Measurements from ENCODE around the gene WNT9B. TPM values are rescaled to one million over a fixed set of nuclear protein-coding genes. Genes with fewer than 3 reads are reported as not detected.

WNT9B gene, protein sequence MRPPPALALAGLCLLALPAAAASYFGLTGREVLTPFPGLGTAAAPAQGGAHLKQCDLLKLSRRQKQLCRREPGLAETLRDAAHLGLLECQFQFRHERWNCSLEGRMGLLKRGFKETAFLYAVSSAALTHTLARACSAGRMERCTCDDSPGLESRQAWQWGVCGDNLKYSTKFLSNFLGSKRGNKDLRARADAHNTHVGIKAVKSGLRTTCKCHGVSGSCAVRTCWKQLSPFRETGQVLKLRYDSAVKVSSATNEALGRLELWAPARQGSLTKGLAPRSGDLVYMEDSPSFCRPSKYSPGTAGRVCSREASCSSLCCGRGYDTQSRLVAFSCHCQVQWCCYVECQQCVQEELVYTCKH
- total RNA-seq: not detected in 2 replicates
- 0.15 TPM for polyA plus RNA-seq (2012)

DNA sequence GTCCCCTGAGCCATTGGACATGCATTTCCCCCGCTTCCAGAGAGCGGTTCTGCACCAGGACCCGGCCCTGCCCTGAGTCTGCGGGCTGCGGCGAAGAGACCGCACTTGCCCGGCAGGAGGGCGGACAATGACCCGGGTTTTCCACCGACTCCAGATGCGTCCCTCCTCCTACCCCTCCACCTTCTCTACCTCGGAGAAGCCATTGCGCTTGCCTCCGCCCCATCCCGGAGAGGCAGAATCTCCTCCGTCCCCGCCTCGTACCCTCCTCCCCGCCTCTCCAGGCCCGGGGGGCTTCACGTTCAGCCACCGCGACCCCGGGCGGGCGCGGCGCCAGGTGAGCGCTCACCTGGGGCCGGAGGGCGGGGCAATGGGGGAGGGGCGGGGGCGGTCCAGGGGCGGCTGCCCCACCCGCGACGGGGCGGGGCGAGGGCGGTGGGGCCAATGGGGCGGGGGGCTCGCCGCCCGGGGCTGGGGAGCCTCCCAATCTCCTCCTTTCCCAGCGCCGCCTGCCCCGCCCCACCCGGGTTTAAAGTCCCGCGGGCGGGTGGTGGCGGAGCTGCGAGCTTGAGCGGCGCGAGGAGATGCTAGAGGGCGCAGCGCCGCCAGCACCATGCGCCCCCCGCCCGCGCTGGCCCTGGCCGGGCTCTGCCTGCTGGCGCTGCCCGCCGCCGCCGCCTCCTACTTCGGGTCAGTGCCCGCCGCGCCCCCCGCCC, at the start of gene WNT9B:
Gene WNT9B, plus strand, starts transcription at position 555 of the 713 bp plus-strand sequence. Its CDS starts 56 bp downstream, at position 611.
- no peak for DNase-seq (ENCODE audit: low read depth)

DNA sequence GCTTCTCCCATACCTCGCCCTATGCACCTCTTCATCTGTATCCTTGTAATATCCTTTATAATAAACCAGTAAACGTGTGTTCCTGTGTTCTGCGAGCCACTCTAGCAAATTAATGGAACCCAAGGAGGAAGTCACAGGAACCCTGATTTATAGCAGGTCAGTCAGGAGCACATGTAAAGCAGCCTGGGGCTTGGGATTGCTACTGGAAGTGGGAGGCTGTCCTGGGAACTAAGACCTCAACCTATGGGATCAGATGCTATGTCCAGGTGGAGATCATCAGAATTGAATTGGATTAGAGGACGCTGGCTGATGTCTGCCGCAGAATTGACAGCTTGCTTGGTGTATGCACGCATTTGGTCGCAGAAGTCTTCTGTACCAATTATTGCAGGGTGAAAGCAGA, 48.6 kb upstream of the WNT9B start:
- DNase-seq (ENCODE audit: low read depth): no peak

DNA sequence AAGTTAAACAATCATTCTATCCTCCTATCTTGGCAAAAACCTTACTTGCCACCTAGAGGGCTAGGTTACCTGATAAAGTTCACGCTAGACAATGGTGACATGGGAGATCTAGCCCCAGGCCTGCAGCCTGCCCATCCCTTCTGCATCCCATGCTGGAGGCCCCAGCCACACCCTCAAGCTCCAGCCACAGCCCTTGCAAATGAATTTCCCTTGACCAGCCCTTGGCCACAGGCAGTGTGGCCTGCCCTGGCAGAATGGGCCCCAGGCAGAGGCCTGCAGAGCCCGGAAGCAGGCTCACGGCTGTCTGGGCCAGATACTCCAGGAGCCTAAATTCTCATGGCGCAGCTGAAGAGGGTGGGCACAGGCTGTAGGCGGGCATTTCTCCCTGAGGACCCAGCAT, 47.8 kb upstream of the WNT9B start:
- DNase-seq (ENCODE audit: low read depth): peak; percentile 28

DNA sequence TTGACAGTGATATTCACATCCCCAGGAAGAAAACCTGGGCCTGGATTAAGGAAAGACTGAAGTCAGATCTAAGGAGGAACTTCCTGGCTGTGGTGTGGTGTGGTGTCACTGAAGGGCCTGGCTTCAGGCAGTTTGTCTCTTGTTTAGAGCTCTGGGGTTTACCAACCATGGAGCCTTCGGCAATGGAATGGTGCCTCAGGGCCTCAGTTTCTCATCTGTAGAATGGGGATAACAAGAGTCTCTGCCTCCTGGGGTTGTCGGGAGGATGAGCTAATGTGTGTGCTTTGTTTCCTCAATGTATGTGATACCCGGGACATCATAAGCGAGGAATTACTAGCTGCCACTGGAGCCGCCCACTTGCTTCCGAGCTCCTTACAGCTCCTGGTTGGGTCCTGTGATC, 45.6 kb upstream of the WNT9B start:
- DNase-seq (ENCODE audit: low read depth): no peak

DNA sequence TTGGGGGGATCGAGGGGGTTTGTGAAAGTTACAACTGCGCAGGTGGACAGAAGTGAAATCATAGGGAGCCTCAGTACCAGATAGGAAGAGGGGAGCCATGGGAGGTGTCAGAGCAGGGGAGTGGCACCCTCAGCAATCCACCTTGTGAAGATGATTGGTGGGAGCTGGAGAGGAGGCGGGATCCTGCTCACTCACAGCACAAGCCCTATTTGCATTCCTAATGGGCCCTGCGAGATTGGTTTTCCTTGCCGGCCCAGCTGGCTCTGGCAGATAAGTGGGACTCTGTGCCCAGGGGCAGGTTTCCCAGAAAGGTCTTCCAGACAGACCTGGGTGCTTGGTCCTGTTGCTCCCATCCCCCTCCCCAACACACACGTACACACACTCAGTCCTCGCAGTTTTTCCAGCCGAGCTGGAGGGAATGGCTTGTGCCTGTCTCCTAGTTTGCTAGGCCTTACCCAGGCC, 42.2 kb upstream of the WNT9B start:
- DNase-seq (ENCODE audit: low read depth): no peak

DNA sequence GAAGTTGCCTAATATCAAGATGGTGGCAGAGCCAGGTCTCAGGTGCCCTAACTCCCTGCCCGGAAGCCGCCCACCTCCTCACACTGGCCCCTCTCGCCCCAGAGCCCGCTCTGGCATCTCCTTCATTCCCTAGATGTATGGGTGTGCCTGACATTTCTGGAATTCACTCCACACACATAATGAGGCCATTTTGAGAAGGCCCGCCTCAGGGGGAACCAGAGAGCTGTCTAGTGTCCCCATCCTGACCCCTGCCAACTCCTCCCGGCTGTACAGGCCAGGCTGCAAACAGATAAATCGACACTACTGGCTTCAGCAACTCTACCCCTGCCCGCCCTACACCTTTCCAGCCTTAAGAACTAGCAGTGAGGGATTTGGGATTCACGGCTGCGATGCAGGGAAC, 40.5 kb upstream of the WNT9B start:
- no peak for DNase-seq (ENCODE audit: low read depth)

DNA sequence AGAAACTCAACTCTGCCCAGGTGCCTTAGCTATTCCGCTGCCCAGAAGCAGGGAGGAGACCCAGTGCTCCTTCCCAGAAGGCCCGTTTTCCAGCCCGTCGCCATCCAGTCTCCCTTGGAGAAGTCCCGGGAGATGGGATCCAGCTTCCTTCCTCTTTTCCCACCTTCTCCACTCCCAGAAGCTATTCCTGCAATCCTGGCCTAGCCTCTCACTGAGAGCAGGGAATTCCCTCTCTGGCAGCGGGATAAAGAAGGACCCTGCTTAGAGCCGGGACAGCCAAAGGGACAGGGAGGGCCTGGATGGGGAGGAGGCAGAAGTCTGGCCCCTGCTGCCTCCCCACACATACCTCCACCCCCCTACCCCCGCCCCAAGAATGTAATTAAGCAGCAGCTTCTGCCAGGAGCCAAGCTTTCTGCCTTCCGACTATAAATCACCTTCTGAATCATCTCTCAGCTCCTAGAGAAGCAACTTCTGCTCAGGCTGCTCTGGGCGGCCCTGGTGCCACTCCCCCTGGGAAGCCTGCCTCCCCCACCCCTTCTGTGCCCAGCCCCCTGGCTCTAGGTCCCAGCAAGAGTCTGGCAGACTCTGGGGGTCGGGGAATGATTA, 39.3 kb upstream of the WNT9B start:
- DNase-seq (ENCODE audit: low read depth): no peak

DNA sequence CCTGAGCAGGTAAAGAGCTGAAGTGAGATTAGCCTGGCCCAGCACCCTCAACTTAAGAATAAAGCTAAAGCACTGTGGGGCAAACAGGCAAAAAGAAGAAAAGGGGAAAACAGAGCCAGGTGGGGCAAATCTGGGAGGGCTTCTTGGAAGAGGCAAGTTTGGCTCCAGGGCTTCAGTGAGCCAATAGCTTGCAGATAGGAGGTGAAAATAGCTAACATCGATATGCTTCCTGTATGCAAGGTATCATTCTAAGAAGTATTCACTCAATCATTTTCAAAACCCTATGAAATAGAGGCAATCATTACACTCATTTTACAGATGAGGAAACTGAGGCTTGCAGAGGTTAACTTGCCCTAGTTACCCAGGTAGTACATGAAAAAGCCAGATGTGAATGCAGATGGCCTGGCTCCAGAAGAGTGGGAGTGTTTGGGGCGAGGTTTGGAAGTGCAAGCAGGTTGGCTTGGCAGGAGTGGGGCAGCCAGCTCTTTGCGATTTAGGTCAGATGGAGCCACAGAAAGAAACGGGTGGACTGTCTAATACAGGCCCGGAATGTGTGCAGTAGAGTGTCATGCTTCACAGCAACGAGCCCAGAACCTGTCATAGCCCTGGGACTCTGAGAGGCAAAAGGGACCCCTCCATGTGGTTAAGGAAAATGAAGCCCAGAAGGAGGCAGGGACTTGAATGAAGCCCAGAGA, 38.6 kb upstream of the WNT9B start:
- DNase-seq (ENCODE audit: low read depth): no peak

DNA sequence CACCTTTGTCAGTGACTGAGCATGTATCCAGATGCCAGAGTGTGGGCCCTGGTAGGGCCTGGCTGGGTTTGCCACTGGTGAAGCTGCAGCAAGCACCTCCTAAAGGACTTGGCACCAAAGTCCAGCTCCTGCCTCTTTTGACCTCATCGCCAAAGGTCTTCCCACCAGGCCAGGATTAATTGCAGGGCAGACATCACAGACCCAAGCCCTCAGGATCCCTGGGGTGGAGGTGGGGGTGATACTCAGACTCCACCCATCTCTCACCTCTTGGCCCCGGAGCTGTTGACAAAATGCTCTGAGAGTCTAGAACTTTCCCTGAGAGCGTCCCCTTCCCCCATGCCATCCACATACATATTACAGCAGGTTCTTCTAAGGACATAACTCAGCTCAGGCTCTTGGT, 37.5 kb upstream of the WNT9B start:
- DNase-seq (ENCODE audit: low read depth): no peak

DNA sequence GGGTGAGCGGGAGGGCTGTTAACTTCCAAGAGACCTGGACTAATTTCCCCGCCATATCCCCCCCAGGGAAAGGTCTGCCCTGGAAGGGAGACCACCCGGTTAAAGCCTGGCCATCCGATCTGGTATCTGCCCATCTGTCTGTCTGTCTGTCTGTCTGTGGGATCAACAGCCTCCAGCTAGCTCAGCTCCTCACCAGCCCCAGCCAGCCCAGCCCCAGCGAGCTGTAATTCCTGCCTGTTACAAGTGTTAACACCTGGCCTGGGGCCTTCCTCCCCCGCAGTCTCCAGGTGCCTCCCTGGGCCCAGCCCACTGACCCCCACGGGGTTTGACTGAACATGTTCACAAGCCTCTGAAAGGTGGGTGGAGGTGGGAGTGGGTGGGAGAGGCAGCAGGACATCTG, 36.9 kb upstream of the WNT9B start:
- no peak for DNase-seq (ENCODE audit: low read depth)

DNA sequence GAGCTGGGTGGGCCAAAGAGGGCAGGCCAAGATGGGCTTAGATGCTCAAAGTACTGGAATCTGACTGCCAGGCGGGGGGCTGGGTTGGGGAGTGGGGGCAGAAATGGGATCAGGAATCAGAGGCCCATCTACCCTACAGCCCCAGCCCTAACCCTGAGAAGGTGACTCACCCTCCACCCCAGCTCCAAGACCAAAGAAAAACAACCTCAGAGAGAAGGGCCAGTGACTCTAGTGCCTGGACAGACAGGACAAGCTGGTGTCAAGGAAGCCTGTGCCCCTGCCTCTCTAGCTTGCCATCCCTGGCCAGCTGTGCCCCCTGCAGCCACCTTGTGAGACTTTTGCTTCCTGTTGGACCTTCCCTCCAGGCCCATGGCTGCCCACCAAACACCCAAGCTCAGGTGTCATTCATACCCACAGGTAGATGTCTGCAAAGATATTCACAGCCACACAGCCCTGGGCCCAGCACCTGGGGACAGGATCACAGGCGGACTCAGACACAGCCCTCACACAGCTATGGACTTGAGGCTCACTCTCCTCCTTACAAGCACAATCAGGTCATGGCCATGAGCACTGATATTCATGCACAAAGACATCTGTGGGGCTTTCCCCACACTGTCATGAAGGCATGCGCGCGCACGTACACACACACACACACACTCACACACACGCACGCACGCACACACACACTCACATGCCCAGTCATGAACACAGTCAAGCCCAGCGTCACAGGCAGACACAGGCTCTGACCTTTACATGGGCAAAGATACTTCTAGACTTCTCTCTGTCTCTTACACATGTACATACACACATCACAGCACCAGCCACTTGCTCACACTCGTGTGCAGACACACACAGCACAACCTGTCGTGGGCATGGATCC, 35.7 kb upstream of the WNT9B start:
- DNase-seq (ENCODE audit: low read depth): no peak

DNA sequence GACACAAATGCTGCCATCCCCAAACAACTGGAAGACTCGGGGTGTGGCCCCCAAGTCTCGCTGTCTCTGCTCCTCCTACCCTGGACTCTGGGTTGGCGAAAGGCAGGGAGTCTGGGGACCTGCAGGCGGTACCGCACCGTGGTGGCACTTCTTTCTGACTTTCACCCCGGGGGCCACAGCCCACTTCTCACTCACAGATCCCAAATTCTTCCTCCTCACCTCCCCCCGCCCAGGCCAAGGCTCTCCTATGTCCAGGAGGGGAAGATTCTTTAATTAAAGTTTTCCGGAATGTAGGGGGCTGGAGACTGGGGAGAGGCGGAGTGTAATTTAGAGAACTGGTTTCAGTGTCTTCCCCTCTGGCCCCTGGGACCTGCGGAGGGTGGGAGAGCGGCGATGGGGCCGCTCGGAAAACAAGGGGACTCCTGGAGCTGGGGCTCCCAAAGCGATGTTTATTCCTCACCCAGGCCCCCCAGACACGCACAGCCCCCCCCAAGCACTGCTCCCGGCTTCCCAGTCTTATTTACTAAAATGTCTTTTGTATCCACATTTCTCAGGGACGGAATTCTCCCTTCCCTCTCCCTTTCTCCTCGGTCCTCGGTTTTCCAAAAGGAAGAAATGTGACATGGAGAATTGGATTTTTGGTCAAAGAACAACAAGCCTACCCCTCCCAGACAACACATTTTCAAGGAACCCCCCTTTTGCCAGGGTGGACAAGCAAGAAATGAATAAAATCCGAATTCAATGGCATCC, 34.1 kb upstream of the WNT9B start:
- no peak for DNase-seq (ENCODE audit: low read depth)

DNA sequence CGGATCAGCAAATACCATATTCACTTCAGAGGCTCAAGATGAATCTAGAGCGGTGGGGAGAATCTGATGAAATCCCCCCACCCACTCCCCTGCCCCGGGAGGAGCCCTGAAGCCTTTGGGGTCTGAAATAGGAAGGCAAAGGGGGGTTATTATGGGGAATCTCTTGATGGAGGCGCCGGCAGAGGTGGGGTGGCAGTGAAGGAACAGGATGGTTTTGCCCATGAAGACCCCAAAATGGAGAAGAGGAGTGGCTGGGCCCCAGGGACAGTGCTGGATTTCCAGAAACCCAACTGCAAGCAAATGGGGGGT, 33.5 kb upstream of the WNT9B start:
- DNase-seq (ENCODE audit: low read depth): no peak

DNA sequence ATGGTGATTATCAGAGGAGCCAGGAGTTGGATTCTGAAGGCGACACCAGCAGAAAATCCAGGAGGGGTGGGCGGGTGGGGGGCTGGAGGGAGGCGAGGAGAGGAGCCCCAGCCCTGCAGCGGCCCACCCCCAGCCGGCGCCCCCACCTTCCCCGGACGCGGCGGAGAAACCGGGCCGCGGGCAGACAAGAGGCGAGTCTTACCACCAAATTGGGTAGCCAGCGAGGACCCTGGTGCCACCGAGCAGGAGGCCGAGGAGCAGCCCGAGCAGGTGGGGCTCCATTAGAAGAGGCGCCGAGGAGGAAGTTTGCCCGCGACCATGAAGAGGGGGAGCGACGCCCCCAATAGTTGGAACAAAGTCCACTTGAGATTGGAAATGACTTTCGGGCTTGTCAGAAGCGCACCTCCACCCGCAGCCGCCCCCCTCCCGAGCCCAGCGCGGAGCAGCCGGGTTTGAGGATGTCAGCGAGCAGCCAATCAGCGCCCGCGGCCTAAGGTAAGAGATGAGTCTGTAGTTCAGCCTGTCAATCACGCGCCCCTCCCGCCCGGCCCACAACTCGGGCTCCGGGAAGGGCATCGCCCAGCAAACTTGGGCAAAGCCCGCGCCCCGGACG, 33.0 kb upstream of the WNT9B start, which contains the start of gene WNT3:
Gene WNT3, minus strand, starts transcription at position 377 of the 613 bp plus-strand sequence. Its CDS starts 95 bp downstream, at position 282.
- no peak for DNase-seq (ENCODE audit: low read depth)

DNA sequence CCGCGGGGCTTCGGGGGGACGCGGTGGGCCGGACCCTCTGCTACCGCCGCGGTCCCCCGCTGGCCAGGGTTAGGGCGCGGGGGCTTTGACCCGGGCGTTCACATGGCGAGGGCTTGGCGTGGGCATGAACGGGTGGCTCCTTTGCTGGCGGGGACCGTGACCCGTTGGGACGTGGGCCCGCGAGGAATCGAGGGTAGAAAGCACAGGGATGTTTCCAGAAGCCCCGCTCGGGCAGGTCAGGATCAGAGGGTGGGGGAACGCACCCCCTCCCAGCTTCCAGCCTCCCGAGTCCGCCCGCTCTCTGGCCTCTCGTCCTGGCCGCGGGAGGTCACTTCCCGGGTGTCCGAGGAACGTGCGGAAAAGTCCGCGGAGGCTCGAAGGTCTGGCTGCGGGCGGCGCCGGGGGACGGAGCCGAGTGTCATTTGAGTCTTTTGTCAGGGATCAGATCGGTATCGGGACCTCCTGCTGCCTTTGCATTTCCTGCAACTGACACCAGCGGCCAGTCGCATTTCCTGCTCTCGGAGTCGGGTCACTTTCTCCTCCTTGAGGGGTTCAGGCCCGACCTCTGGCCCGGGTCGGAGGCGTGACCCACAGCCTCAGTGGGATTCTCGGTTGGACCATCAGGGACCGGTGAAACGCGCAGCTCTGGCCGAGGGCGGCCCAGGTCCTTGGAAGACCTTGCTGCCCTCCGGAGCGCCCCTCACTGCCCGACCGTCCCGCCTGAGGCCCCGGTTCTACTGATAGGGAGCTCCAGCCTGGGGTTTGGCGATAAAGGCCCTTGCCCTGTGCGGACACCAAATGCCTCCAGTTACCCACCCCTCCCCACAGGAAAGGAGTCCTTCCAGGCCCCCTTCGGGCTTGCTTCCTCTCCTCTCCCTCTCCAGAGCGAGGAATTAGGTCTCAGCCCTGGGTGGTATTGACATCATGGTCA, 32.2 kb upstream of the WNT9B start:
- no peak for DNase-seq (ENCODE audit: low read depth)

DNA sequence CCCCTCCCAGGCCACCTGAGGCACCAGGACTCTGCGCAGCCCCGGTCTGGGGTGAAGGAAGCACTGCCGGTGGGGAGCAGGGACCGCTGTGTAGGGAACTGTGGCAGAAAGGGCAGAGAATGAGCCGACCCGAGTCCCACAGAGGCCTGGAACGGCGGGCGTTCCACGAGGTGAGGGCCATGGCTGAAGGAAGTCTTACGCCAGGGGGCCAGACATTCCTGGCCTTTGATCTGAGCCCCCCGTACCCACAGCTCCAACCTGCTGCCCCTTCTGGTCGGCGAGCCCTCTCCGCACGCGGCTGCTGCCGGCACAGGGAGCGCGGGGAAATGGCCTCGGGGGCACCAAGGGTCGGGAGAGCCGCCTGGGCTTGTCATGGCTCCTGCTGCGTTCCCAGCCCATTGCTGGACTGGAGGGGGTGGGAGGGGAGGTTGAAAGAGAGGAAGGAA, 31.5 kb upstream of the WNT9B start:
- no peak for DNase-seq (ENCODE audit: low read depth)

DNA sequence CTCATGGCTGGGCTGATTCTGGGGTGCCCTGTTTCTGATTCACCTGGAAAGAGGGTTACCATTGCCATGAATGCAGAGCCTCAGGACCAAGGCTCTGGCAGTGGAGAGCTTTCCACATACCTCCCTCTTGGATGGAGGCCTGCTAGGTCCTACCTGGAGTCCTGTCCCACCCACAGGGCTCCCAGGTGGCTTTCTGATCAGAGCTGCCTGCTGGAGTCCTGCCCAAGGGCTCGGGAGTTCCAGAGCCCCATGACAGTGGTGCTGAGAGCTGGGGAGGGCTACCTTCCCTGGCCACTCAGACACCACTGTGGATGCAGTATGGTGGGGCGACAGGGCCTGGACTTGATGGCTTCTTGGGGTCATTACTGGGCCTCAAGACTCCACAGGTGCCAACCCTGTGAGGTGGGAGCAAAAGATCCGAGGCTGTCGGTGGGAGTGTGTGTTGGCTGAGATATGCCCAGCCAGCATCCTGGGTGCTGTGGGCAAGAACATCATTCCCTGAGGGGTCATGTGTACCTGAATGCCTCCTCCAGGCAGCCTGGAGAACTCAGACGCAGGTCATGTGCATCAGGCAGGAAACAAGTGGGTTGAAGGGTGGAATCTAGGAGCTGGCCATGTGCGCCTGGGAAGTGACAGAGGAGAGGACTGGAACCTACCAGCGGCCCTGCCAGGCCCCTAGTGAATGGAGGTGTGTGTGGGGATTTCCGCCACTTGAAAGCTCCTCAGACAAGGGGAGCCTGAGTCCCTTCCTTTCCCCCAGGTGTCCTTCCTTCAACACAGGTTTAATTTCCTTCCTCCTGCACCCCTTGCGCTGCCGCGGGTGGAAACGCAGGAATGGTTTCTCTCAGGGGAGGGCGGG, 30.6 kb upstream of the WNT9B start:
- DNase-seq (ENCODE audit: low read depth): no peak
